Measurements from ENCODE around the gene NPRL2.
A peak's percentile ranks its signal among the peaks of the same experiment; 100 is the strongest.

The NPRL2 gene

GRCh38 chr3:50303013-50303815, 47.4 kb downstream of the NPRL2 start, which contains the start of gene HYAL1:
Gene HYAL1, minus strand, starts transcription at chr3:50303574. Its CDS starts 618 bp downstream, at chr3:50302956.
- FAIRE-seq = no peak

GRCh38 chr3:50302095-50303012, 48.2 kb downstream of the NPRL2 start:
- no peak for FAIRE-seq

GRCh38 chr3:50300681-50301254, 49.8 kb downstream of the NPRL2 start:
- no peak for FAIRE-seq

GRCh38 chr3:50299929-50300680, 50.5 kb downstream of the NPRL2 start:
- FAIRE-seq = no peak

GRCh38 chr3:50299638-50299928, 51.0 kb downstream of the NPRL2 start:
- FAIRE-seq = no peak

- peak; percentile 99 for FAIRE-seq
These were observed 51.5 kb downstream of the NPRL2 start, which contains the start of the genes HYAL3 and NAA80 for GRCh38 chr3:50298836-50299637. Gene HYAL3, minus strand, starts transcription at chr3:50299405. Its CDS starts 3,803 bp downstream, at chr3:50295602. Gene NAA80, minus strand, starts transcription at chr3:50299405. Its CDS starts 1,942 bp downstream, at chr3:50297463.

GRCh38 chr3:50297896-50298725, 52.5 kb downstream of the NPRL2 start:
- no peak for FAIRE-seq

- no peak for FAIRE-seq
These were observed 53.2 kb downstream of the NPRL2 start for GRCh38 chr3:50297384-50297775.
